Measurements from ENCODE around the gene PLRG1. TPM values are rescaled to one million over a fixed set of nuclear protein-coding genes. Genes with fewer than 3 reads are reported as not detected.

The PLRG1 gene
- total RNA-seq, 2 experiments from 2014 or later, result 41.7 to 104 TPM

- no peak overlapping the region for H2AFZ ChIP-seq (ENCODE audit: low read length)
- intact Hi-C loops (cut with micrococcal nuclease; ENCODE audit: unreplicated experiment), result no loop called here
- TF ChIP-seq CTCF (conservative IDR thresholded peaks at IDR 0.05; ENCODE audit: low read length), result no peak
- no peak for TF ChIP-seq EZH2phosphoT487 (IDR thresholded peaks at IDR 0.05; ENCODE audit: borderline replicate concordance, low read depth, low read length)
- no peaks in the 10 kb centered on the region; the same call in 1 of the 2 replicates for H3K9me3 ChIP-seq (ENCODE audit: low read length)
- BruUV-seq (replicated peaks), result no TSS peak
- H3K4me3 ChIP-seq (ENCODE audit: low read depth, low read length, poor library complexity, severe bottlenecking), result no peak overlapping the region
- ChIA-PET POLR2A (interaction anchor here (0.7 kb wide), 1 partner anchor 1829 kb away, joined by 5 read pairs; no protein-coding TSS in a partner anchor), CTCF (ENCODE audit: unreplicated experiment) (no interaction called here)
- H3K27ac ChIP-seq (ENCODE audit: low read depth, low read length, poor library complexity, severe bottlenecking), result no peak overlapping the region
- H3K79me2 ChIP-seq (ENCODE audit: insufficient read depth, low read depth, low read length), result no peaks in the 10 kb centered on the region
- H4K20me1 ChIP-seq (ENCODE audit: insufficient read depth, low read length), result no peaks in the 10 kb centered on the region
- no peaks in the 10 kb centered on the region for H3K9me2 ChIP-seq (ENCODE audit: insufficient read depth, low read length)
- no peaks in the 10 kb centered on the region for H3K36me3 ChIP-seq (ENCODE audit: insufficient read depth, low read length)
- no peaks in the 10 kb centered on the region for H3K4me1 ChIP-seq (ENCODE audit: insufficient read depth, low read length, poor library complexity, severe bottlenecking)
- no peak for DNase-seq (ENCODE audit: low spot score)
- H3K4me2 ChIP-seq (ENCODE audit: low read length), result no peak overlapping the region
Observed at GRCh38 chr4:154511548-154511947, 38.7 kb downstream of the PLRG1 start.

- Histone ChIP-seq H3K36me3 (ENCODE audit: insufficient read depth, low read length) (no peaks in the 10 kb centered on the region), H3K4me3 (ENCODE audit: low read depth, low read length, poor library complexity, severe bottlenecking) (no peak overlapping the region), H3K27ac (ENCODE audit: low read depth, low read length, poor library complexity, severe bottlenecking) (no peak overlapping the region), H3K4me1 (ENCODE audit: insufficient read depth, low read length, poor library complexity, severe bottlenecking) (no peaks in the 10 kb centered on the region), H4K20me1 (ENCODE audit: insufficient read depth, low read length) (no peaks in the 10 kb centered on the region), H3K79me2 (ENCODE audit: insufficient read depth, low read depth, low read length) (no peaks in the 10 kb centered on the region), H3K4me2 (ENCODE audit: low read length) (no peak overlapping the region), H3K9me3 (ENCODE audit: low read length) (no peaks in the 10 kb centered on the region), H2AFZ (ENCODE audit: low read length) (no peak overlapping the region), H3K9me2 (ENCODE audit: insufficient read depth, low read length) (no peaks in the 10 kb centered on the region)
- intact Hi-C loops (cut with micrococcal nuclease; ENCODE audit: unreplicated experiment), result loop anchor here (2.0 to 5.0 kb wide), 2 partner anchors 105 to 178 kb away; no protein-coding TSS in a partner anchor
- CTCF ChIA-PET (ENCODE audit: unreplicated experiment), result no interaction called here
- POLR2A ChIA-PET, result interaction anchor here (0.6 to 1.5 kb wide), 5 partner anchors 10 to 229 kb away, joined by 3 to 7 read pairs (median 5); partner anchors contain the start of gene PLRG1
- TF ChIP-seq EZH2phosphoT487 (IDR thresholded peaks at IDR 0.05; ENCODE audit: borderline replicate concordance, low read depth, low read length) (no peak), CTCF (conservative IDR thresholded peaks at IDR 0.05; ENCODE audit: low read length) (no peak)
- no TSS peak for BruUV-seq (replicated peaks)
- DNase-seq (ENCODE audit: low spot score), result no peak
Observed at GRCh38 chr4:154507156-154507555, 43.0 kb downstream of the PLRG1 start.

- Histone ChIP-seq H3K4me2 (ENCODE audit: low read length) (no peak overlapping the region), H3K9me3 (ENCODE audit: low read length) (no peaks in the 10 kb centered on the region), H3K4me3 (ENCODE audit: low read depth, low read length, poor library complexity, severe bottlenecking) (no peak overlapping the region), H2AFZ (ENCODE audit: low read length) (no peak overlapping the region; the same call in 1 of the 2 replicates), H3K9me2 (ENCODE audit: insufficient read depth, low read length) (no peaks in the 10 kb centered on the region), H3K27ac (ENCODE audit: low read depth, low read length, poor library complexity, severe bottlenecking) (no peak overlapping the region), H3K36me3 (ENCODE audit: insufficient read depth, low read length) (no peaks in the 10 kb centered on the region), H3K79me2 (ENCODE audit: insufficient read depth, low read depth, low read length) (no peaks in the 10 kb centered on the region), H3K4me1 (ENCODE audit: insufficient read depth, low read length, poor library complexity, severe bottlenecking) (no peaks in the 10 kb centered on the region), H4K20me1 (ENCODE audit: insufficient read depth, low read length) (no peaks in the 10 kb centered on the region)
- ChIA-PET CTCF (ENCODE audit: unreplicated experiment) (interaction anchor here (0.6 to 1.1 kb wide), 2 partner anchors 162 to 176 kb away, joined by 3 to 4 read pairs; no protein-coding TSS in a partner anchor), POLR2A (interaction anchor here (0.6 to 1.3 kb wide), 4 partner anchors 14 to 1258 kb away, joined by 3 to 7 read pairs (median 4); partner anchors contain the start of gene PLRG1)
- intact Hi-C loops (cut with micrococcal nuclease; ENCODE audit: unreplicated experiment), result loop anchor here (2.0 to 5.0 kb wide), 2 partner anchors 104 to 177 kb away; no protein-coding TSS in a partner anchor
- peak; percentile 41 for DNase-seq (ENCODE audit: low spot score)
- TF ChIP-seq CTCF (conservative IDR thresholded peaks at IDR 0.05; ENCODE audit: low read length) (peak; percentile 82), EZH2phosphoT487 (IDR thresholded peaks at IDR 0.05; ENCODE audit: borderline replicate concordance, low read depth, low read length) (no peak)
- no TSS peak for BruUV-seq (replicated peaks)
Observed at GRCh38 chr4:154506253-154506652, 43.9 kb downstream of the PLRG1 start.

All from OCI-LY7 (cell line).